K562 (cell line): ENCODE measurements around the gene PRR35. TPM values are rescaled to one million over a fixed set of nuclear protein-coding genes. Genes with fewer than 3 reads are reported as not detected.

Experiments used
- ATAC-seq: fragments of 200-7000 bp; cut with Tn5 transposase; 3 replicates; pipeline ENCODE4 v1.9.1; 2020; ENCODE audit warnings: moderate library complexity
- BruUV-seq: library from RNA; stranded (reverse); fragments of 400-500 nt; replicated peaks from 2 replicates; lab custom pipeline; 2021; lab: Mats Ljungman, UMichigan
- CTCF ChIA-PET: fragments of 300-600 bp; formaldehyde crosslinking; extraction: SDS; loops from one replicate; lab custom pipeline; 2021; ENCODE audit warnings: low intra/inter-chr PET ratio; lab: Yijun Ruan, JAX
- POLR2A ChIA-PET: fragments of 300-600, 350-650 bp; sonication (Branson Sonifier 250); formaldehyde crosslinking; extraction: SDS; loops from one replicate; lab custom pipeline; 2021; ENCODE audit warnings: antibody characterized with exemption, inconsistent platforms; lab: Yijun Ruan, JAX
- DNase-seq, 4 experiments: peaks; one replicate each; pipeline versions ENCODE4 v3.0.0 to v3.0.0-alpha.2; 2011 to 2018; ENCODE audit warnings: low spot score in 3 of 4, mixed read lengths in 3 of 4; ENCODE audit errors: extremely low read depth in 1 of 4
- FAIRE-seq: peaks from 2 replicates; lab custom pipeline; 2011; peaks lifted over from hg19 to GRCh38; lab: Jason Lieb, UNC
- H2AFZ ChIP-seq: 2 replicates; pipeline ENCODE4 v1.6.0; 2011; ENCODE audit warnings: low read depth, low read length, control low read depth, inconsistent platforms
- H3K27ac ChIP-seq: fragments of 200-600 bp; 3 replicates; pipeline ENCODE4 v1.8.0; 2011; ENCODE audit warnings: low read depth, mild to moderate bottlenecking, control low read depth, inconsistent platforms, low read length, moderate library complexity, mixed read lengths; ENCODE audit errors: extremely low read depth
- H3K27me3 ChIP-seq, 2 experiments: fragments of 300-600 bp in 1 of 2; 2 replicates in 1 of 2; 3 replicates in 1 of 2; pipeline versions ENCODE4 v1.6.0 to v1.8.0; 2011; ENCODE audit warnings: inconsistent platforms in 2 of 2, low read length in 2 of 2, mild to moderate bottlenecking in 1 of 2, mixed read lengths in 1 of 2, moderate library complexity in 1 of 2; ENCODE audit not compliant: control insufficient read depth in 2 of 2, insufficient read depth in 2 of 2
- H3K36me3 ChIP-seq: fragments of 300-600 bp; 3 replicates; pipeline ENCODE4 v1.8.0; 2011; ENCODE audit warnings: mild to moderate bottlenecking, low read length, inconsistent platforms; ENCODE audit not compliant: control insufficient read depth, insufficient read depth
- H3K4me1 ChIP-seq, 2 experiments: fragments of 200-600 bp in 1 of 2; replicated peaks in 1 of 2; 2 replicates in 1 of 2; 3 replicates in 1 of 2; pipeline versions ENCODE4 v1.5.1 to v1.8.0; 2011; ENCODE audit warnings: inconsistent platforms in 2 of 2, low read length in 2 of 2, mild to moderate bottlenecking in 1 of 2, mixed read lengths in 1 of 2, moderate library complexity in 1 of 2; ENCODE audit not compliant: control insufficient read depth in 2 of 2, insufficient read depth in 2 of 2
- H3K4me2 ChIP-seq: 2 replicates; pipeline ENCODE4 v1.6.1; 2011; ENCODE audit warnings: low read length, control low read depth, inconsistent platforms, mixed read lengths; ENCODE audit not compliant: insufficient read depth
- H3K4me3 ChIP-seq: fragments of 200-600 bp; sonication (generic), shearing (Covaris generic); 2 replicates; pipeline ENCODE4 v1.5.1; 2016; ENCODE audit warnings: control low read depth, inconsistent platforms
- H3K79me2 ChIP-seq: fragments of 200-600 bp; 3 replicates; pipeline ENCODE4 v1.8.0; 2011; ENCODE audit warnings: low read length, inconsistent platforms; ENCODE audit not compliant: control insufficient read depth, insufficient read depth
- H3K9ac ChIP-seq, 2 experiments: 2 replicates each; pipeline versions ENCODE4 v1.6.0 to v1.6.1; 2011; ENCODE audit warnings: low read depth in 2 of 2, low read length in 2 of 2, control low read depth in 1 of 2, inconsistent platforms in 1 of 2, mild to moderate bottlenecking in 1 of 2, mixed read lengths in 1 of 2; ENCODE audit not compliant: insufficient read depth in 1 of 2
- H3K9me1 ChIP-seq: one replicate; pipeline ENCODE4 v1.6.0; 2011; ENCODE audit warnings: inconsistent platforms, mild to moderate bottlenecking, low read length, moderate library complexity; ENCODE audit not compliant: control insufficient read depth, insufficient read depth
- H3K9me3 ChIP-seq: replicated peaks from 2 replicates; pipeline ENCODE4 v1.5.1; 2011; ENCODE audit warnings: low read depth, low read length, inconsistent platforms; ENCODE audit not compliant: control insufficient read depth, insufficient read depth
- H4K20me1 ChIP-seq: replicated peaks from 2 replicates; pipeline ENCODE4 v1.6.1; 2011; ENCODE audit warnings: low read length, inconsistent platforms, mixed read lengths; ENCODE audit not compliant: control insufficient read depth, insufficient read depth
- NEUROD1 ChIP-seq: fragments of 150-350 bp; IDR thresholded peaks from 2 replicates; pipeline ENCODE4 v1.6.1; 2014; ENCODE audit warnings: borderline replicate concordance, low read length, low read depth; ENCODE audit not compliant: partially characterized antibody
- NR3C1 ChIP-seq: sonication (generic); formaldehyde crosslinking; IDR thresholded peaks from 2 replicates; pipeline ENCODE4 v1.8.1; 2022; ENCODE audit warnings: missing genetic modification reagents
- POLR2G ChIP-seq: fragments of 200-400 bp; formaldehyde crosslinking; IDR thresholded peaks from 2 replicates; pipeline ENCODE4 v1.6.1; 2017; ENCODE audit warnings: low read depth, mild to moderate bottlenecking, antibody characterized with exemption, low read length, moderate library complexity
- RAD51 ChIP-seq: fragments of 450-650 bp; IDR thresholded peaks from 2 replicates; pipeline ENCODE4 v1.7.1; 2016; ENCODE audit warnings: low read depth, mild to moderate bottlenecking, borderline replicate concordance
- TBL1XR1 ChIP-seq, 2 experiments: IDR thresholded peaks; 2 replicates each; pipeline ENCODE4 v1.6.1; 2012; ENCODE audit warnings: improper control_type of control experiment in 2 of 2, low read length in 2 of 2, mild to moderate bottlenecking in 1 of 2
- ZNF212 ChIP-seq: fragments of 450-650 bp; formaldehyde crosslinking; IDR thresholded peaks from 2 replicates; pipeline ENCODE4 v1.4.0; 2020; ENCODE audit warnings: mild to moderate bottlenecking
- WGBS: fragments of 100-300 bp; shearing (Covaris generic); methylation state at CpG from one replicate; pipeline ENCODE4 v1.1.6; 2016; ENCODE audit warnings: low coverage, mixed read lengths; ENCODE audit not compliant: insufficient coverage; ENCODE audit errors: missing lambda C conversion rate; 5-methylcytosine and 5-hydroxymethylcytosine counted together
- in situ Hi-C: fragments of 300-500 bp; cut with MboI; formaldehyde crosslinking; loops from 4 replicates; pipeline ENCODE4 v1.15.0; 2018; ENCODE audit warnings: inconsistent platforms, mixed read lengths
- intact Hi-C: fragments of 100-400 bp; cut with micrococcal nuclease; formaldehyde crosslinking; loops from 2 replicates; pipeline ENCODE4 v1.14.2; 2022
- polyA plus RNA-seq, 8 experiments: library from polyadenylated mRNA; depleted of rRNA in 4 of 8; stranded (reverse) in 5 of 8; unstranded in 3 of 8; fragments of >200 nt; fragmentation: Nextera tagmentation in 2 of 8; fragmentation: Illumina TruSeq in 1 of 8; extraction: Ambion mirVana in 2 of 8; extraction: Trizol in 1 of 8; gene quantifications; 2 replicates each; pipeline versions ENCODE4 v1.2.1 to v1.2.3, GENCODE V29; 2011 to 2014; ENCODE audit warnings: inconsistent platforms in 1 of 8, missing spikeins in 1 of 8
- total RNA-seq, 7 experiments: library from RNA; depleted of rRNA in 6 of 7; stranded (reverse); fragments of >200 nt in 6 of 7; fragmentation: Illumina TruSeq in 2 of 7; extraction: Trizol in 2 of 7; gene quantifications; 2 replicates each; pipeline versions ENCODE4 v1.2.1 to v1.2.3, GENCODE V29; 2011 to 2021; ENCODE audit warnings: low replicate concordance in 1 of 7

PRR35 gene
- total and polyA plus RNA-seq, 9 of the 15 experiments (the other 6 are each of a cell fraction or from before 2014, with no cell fraction given), result 0.17 to 0.45 (median 0.21) TPM; not detected in 5

GRCh38 chr16:574021-574760, 14.0 kb downstream of the PRR35 start:
- ATAC-seq, result no peak
- Histone ChIP-seq H3K9ac (no peak overlapping the region; a peak in 1 of 4 replicates), H3K9me1 (peaks cover 3% of the 10 kb centered on the region), H3K4me2 (no peak overlapping the region), H4K20me1 (peaks cover 9% of the 10 kb centered on the region), H3K27ac (no peak overlapping the region), H3K9me3 (no peaks in the 10 kb centered on the region), H3K4me3 (no peak overlapping the region), H2AFZ (no peak overlapping the region), H3K4me1 (peaks cover 1 to 88% of the 10 kb centered on the region in 2 experiments; a peak in 4 of 5 replicates), H3K79me2 (peaks cover 26% of the 10 kb centered on the region)
- intact Hi-C loops, result no loop called here
- ChIA-PET POLR2A (no interaction called here), CTCF (no interaction called here)
- 96% methylated on average over 33 of the region's 46 CpGs for WGBS
- FAIRE-seq, result no peak
- TF ChIP-seq TBL1XR1 (IDR thresholded peaks at IDR 0.05; ENCODE audit: low read length in 2 of 2), result no peak
- no peak for TF ChIP-seq NR3C1 (CRISPR knock-in tag)
- TF ChIP-seq POLR2G, result peak; percentile 39; the same call in 1 of the 2 replicates
- no peak for TF ChIP-seq RAD51
- no peak for TF ChIP-seq NEUROD1
- TF ChIP-seq ZNF212 (CRISPR knock-in tag), result no peak
- TF ChIP-seq, all 486 proteins: peak for 1
- DNase-seq, result no peak
- in situ Hi-C loops, result no loop called here
- BruUV-seq, result no TSS peak
- H3K36me3 ChIP-seq, result peaks cover 26% of the 10 kb centered on the region; the same call in 2 of the 3 replicates
- no peaks in the 10 kb centered on the region for H3K27me3 ChIP-seq
